SK-N-SH treated with all-trans-retinoic acid at 6 μM for 48 hours (cell line): ENCODE measurements around the gene FRMD8.

Experiments
- CREB5 ChIP-seq: fragments of 250-450 bp; sonication (Bioruptor Pico); IDR thresholded peaks from 2 replicates; pipeline ENCODE4 v1.5.1; 2020; ENCODE audit warnings: low read depth, mild to moderate bottlenecking, moderate library complexity
- ISL1 ChIP-seq: fragments of 250-450 bp; sonication (Bioruptor Pico); IDR thresholded peaks from 2 replicates; pipeline ENCODE4 v2.1.2; 2022; ENCODE audit warnings: mild to moderate bottlenecking, moderate library complexity
- OSR1 ChIP-seq: fragments of 250-450 bp; sonication (Bioruptor Pico); IDR thresholded peaks from 2 replicates; pipeline ENCODE4 v1.8.0; 2022; ENCODE audit warnings: moderate library complexity, mild to moderate bottlenecking, inconsistent platforms
- PATZ1 ChIP-seq: fragments of 250-450 bp; sonication (Bioruptor Pico); IDR thresholded peaks from 2 replicates; pipeline ENCODE4 v1.8.0; 2020; ENCODE audit warnings: mild to moderate bottlenecking, moderate library complexity, borderline replicate concordance
- RARB ChIP-seq: fragments of 250-450 bp; sonication (Bioruptor Pico); IDR thresholded peaks from 2 replicates; pipeline ENCODE4 v1.8.0; 2021; ENCODE audit warnings: mild to moderate bottlenecking, moderate library complexity
- TCF4 ChIP-seq: fragments of 250-450 bp; sonication (Bioruptor Pico); IDR thresholded peaks from 2 replicates; pipeline ENCODE4 v1.8.0; 2021; ENCODE audit warnings: mild to moderate bottlenecking, moderate library complexity, borderline replicate concordance

GRCh38 chr11:65340226-65340625, 46.2 kb upstream of the FRMD8 start:
- TF ChIP-seq TCF4 (CRISPR knock-in tag) (no peak), OSR1 (no peak), RARB (CRISPR knock-in tag) (no peak), ISL1 (CRISPR knock-in tag) (no peak), CREB5 (CRISPR knock-in tag) (no peak), PATZ1 (no peak)
